ENCODE results near the gene SEMA7A.

The SEMA7A gene

DNA sequence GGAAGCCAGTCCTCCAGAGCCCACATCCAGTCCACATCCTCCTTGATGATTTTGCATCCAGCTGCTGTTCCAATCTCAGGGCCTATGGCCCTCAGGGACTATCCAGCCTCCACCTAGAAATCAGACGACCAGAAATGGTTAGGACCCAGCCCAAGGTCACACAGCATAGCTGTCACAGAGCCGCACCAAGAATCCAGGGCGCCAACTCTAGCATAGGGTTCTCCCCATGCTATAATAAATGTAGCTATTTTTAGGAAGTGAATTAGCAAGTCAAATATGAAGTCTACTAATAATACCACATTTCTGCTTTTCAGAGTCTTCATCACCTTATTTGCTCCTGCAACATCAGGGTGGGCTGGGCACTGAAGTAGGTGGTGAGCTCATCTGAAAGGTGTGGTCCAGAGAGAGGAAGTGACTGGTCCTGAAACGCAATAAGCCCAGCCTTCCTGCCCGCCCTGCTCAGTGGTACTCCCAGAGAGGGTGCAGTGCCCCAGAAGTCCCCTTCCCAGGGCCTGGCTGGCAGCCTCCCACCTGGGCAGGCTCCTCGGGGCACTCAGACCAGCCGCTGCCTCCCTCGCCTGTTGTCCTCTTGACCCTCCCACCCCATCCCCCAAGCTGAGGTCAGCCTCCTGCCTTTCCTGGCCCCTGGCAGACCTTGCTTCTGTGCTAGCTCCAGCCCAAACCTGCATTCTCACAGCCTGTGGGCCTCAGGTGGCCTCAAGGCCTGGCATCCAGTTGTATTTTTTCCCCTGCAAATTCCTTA lies 48.7 kb downstream of the SEMA7A start:
- DNase-seq = no peak

DNA sequence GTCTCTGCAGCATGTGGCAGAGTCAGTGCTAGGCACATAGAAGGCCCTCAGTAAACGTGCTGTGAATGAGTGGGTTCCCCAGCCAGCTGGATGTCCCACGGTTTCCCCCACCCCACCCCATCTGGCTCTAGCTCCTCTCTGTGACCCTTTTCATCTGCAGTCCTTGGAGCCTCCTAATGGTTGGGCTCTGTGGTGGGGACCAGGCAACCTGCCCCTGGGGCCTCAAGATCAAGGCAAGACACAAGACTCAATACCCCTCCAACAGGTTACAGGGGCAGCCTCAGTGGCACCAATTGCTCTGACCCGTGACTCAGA lies 49.2 kb downstream of the SEMA7A start:
- no peak for DNase-seq

DNA sequence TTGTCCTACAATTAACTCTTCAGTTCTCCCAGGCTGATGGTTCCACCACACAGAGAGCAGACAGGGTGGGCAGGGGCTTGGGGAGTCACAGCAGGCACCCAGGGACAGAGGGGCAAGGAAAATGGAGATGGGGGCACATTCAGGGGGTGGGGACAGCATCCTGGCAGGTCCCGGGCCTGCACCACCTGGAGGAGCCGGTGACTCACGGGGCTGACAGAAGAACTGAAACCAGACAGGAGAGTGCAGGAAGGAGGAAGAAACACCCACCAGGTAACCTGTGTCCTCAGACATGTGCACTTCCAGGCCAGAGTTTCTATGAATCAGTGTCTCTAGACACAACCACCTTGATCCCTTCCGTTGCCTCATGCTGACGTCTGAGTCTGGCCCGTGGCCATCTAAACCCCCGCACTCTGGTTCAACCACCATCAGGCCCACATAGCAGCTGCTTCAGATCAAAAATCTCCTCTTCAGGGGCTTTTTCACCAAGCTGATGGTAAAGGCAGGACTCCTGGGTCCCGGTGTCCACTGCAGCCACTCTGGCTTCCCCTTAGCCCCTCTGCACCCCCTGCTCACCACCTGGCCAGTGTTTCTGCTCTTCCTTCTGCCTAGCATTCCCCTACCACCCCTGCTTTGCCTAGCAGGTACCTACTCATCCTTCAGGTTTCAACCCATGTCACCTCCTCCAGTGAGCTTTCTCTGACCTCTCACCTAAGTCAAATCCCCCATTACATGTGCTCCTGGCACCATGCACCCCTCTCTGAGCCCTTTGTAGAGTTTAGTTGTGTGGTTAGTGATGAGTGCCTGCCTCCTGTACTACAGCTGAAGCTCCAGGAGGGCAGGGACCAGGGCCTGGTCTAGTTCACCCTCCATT lies 49.8 kb downstream of the SEMA7A start:
- no peak for DNase-seq

DNA sequence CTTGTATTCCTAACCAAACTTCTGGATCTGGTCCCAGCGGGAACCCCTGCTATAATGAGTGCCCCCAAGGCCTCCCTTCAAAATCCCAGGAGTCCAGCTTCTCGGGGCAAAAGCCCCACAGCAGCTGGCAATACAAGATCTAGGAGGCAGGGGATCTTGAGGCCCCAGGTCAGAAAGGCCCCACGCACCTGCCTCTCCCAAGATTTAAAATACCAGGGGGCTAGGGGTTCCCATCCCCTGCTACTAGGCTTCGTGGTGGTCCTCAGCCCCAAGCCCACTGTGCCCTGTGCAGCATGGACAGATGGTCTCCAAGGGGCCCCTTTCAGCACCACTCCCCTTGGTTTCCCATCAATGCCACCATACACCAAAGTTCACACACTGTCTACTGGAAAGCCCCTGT lies 50.5 kb downstream of the SEMA7A start:
- DNase-seq = no peak

DNA sequence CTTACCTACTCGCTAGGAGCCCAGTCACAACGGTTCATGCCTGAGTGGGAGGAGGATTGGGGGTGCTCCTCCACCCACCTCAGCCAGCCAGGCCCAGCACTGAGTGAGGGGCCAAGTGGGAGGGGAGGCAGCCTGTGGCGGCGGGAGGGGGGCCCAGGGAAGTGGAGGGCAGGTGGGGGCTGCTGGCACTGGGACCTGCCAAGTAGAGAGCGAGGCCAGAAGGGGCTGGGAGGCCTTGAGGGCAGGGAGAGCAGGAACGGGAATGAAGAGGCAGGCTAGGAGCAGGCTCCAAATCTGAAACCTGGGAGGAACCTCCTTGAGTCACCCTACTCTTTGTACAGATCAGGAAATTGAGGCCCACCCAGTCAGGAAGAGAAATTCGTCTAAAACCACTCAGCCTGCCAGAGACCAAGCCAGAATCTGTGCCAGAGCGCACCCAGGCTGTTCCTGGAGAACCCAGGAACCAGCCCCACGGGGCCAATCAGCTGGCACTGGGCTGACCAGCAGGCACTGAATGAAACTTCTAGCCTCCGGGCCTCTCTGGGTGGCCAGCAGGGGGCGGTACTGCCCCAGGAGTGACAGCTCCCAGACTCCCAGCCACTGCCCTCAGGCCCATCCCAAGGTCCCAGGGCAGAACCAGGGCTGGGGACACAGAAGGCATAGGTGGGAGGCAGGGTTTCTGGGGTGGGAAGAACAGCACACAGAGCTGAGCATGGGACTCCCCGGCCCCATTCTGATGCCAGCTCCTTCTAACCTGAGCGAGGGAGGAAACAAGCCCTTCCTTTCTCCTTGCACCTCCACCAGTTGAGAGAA lies 51.5 kb downstream of the SEMA7A start:
- peak; percentile 64 to 66 for DNase-seq

DNA sequence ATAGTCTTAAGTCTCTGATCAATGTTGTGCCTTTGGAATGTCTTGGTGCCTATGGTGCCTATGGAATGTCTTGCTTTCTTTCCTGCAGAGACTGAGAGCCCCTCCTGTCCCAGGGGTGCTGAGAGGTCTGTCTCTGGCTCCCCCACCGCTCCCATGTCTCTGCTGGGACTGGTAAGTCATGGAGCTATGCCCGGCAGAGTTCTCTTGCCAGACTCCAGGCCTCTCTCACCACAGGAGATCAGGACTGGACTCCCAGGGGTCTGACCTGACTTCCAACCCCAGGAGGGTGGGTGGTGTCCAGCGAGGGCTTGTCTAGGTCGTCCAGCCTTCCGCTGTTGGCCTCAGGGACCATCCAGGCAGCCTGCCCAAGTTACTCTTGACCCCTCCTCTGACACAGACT lies 52.3 kb downstream of the SEMA7A start:
- DNase-seq = no peak

DNA sequence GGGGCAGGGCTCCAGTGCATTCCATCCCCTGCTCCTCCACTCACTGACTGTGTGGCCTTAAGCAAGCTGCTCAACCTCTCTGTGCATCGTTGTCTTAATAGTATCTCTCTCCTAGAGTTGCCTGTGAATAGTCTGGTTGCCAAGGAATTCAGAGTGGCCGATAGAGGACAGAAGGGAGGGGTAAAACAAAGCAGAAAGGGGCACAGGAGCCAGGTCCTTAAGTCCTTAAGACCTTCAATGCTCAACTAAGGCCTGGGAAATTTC lies 52.6 kb downstream of the SEMA7A start:
- no peak for DNase-seq

DNA sequence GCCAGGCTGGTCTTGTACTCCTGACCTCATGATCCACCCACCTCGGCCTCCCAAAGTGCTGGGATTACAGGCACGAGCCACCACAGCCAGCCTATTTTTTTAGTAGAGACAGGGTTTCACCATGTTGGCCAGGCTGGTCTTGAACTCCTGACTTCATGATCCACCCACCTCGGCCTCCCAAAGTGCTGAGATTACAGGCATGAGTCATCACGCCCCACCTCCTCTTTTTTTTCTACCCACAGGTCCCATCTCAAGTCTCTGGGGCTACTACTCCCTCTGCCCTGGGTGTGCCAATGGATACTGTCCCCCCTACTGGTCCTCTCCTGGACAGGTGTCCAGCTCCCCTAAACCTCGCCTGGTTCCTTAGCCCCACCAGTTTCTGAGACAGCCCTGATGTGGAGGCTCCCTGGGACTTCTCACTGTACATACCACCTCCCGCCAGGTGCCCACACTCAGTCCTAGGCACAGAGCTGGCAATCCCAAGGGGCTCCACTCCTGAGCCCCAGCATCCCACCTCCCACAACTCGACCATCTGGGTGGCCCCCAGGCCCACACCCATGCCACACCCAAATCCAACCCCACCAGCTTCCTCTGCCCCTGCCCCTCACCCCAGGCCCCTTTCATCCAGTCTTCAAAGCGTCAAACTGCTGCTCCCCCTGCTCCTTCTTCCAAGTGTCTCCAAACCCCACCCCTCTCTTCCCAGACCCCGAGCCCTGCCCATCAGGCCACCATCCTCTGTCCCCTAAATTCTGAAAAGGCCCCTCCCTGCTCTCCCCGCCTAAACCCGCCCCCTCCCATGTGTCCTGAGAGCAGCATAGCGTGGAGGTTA lies 53.2 kb downstream of the SEMA7A start:
- no peak for DNase-seq

DNA sequence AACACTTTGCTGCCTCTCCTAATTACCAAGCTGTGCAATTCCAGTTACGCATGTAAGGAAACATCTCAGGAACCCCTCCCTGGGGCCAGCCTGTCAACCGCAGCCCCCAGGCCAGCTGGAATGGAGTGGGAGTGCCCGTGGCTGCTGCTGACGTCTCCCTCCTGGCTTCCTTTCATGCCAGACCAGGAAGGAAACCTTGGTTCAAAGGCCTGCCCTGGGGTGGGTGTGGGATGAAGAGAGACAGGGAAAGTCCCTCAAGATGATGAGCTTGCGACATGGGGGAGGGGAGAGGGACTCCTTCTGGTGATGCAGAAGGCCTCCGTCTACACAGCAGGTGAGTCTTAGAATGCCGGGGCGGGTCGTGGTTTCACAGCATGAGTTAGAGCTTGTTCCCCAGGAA lies 54.9 kb downstream of the SEMA7A start:
- DNase-seq = no peak

DNA sequence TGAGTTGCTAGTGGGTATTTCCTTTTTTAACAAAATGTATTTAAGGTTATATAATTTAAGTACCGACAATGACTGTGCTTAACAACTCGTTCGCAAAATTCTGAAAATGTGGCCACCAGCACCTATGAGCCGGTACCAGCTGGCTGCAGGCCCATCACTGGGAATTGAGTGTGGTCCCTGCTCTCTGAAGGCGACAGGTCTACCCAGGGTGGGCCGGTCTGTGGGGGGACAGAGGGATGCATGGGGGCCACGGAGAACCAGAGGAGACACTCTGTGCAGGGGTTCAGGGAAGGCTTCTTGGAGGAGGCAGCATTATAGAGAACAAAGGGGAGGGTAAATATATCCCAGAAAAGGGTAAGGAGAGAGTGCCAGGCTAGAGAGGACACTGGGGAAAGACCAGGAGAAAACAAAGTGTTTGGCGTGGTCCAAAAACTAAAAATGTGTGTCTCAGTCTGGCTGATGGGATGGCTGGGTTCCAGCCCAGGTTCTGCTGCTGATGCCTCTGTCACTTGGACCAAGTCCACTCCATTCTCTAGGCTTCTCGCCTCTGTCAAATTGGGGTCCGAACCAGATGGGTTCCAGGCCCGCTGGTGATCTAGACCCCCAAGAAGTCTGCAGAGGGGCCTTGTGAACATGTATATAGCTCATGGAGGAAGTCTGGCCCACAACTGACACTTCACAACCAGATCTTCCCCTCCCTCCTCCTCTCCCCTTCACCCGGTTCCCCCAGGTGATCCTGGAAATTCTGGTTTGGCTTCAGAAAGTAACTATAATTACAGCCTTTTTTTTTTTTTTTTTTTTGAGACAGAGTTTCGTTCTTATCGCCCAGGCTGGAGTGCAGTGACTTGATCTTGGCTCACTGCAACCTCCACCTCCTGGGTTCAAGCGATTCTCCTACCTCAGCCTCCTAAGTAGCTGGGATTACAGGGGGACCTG lies 55.7 kb downstream of the SEMA7A start:
- DNase-seq = no peak

DNA sequence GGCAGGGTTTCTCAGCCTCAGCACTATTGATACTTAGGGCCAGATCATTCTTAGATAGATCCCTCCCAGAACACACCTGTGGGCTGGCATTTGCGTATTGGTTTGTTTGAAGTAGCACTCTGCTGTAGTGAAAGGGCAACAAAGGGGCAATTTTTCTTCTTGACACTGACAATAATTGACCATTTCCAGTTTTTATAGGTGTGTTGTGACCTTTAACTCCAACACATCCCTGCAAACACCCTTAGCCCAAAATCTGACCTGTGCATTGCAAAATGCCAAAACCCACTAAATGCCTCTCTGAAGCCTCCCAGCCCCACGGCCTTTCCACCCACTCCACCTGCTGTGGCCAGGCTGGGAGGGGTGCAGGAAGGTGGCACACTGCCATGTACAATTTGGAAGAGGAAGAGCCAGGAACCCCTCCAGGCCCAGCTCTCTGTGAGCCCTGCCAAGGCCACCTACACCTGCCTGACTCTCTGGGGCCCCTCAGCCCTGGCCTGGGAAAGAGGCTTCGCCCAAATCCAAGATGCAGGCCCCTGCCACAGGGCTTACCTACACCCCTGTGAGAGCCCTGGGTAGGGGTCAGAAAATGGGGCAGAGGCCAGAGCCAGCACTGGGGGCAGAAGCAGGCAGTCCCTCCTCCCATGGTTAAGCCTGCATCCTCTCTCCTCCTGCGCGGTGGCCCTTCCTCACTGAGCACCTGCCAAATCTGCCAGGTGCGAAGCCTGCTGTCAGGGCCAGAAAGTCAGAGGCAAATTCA lies 56.8 kb downstream of the SEMA7A start:
- DNase-seq = no peak

DNA sequence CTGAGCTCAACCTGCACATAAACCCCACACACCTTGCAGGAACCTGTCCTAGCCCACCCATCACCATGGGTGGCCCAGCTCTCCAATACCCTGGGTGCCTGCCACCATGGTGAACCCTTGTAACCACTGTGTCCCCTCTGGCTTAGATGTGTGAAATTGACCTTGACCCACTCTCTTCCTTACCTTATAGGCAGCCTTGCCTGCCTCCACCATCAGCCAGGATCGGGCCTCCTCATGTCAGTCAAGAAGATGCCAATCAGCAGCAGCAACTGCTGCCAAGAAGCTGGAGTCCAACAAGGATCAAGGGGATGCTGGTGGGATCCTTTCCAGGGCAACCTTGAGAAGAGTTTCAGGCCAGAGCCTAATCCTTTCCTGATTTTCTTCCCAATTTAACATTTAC lies 57.5 kb downstream of the SEMA7A start:
- DNase-seq = no peak

DNA sequence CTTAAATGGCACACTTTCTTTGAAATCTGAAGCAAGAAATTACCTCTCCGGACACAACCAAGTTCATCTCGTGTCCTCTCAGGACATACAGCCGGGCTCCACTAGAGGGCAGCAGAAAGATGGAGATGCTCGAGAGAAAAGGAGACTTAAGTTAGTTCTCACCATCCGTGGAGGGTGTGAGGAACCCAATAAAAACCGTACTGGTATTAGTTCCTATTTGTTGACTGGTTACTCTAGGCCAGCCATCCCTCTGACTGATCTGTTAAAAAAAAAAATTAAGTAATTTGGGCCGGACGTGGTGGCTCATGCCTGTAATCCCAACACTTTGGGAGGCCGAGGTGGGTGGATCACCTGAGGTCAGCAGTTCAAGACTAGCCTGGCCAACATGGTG lies 58.5 kb downstream of the SEMA7A start:
- peak; percentile 63 to 72 for DNase-seq

DNA sequence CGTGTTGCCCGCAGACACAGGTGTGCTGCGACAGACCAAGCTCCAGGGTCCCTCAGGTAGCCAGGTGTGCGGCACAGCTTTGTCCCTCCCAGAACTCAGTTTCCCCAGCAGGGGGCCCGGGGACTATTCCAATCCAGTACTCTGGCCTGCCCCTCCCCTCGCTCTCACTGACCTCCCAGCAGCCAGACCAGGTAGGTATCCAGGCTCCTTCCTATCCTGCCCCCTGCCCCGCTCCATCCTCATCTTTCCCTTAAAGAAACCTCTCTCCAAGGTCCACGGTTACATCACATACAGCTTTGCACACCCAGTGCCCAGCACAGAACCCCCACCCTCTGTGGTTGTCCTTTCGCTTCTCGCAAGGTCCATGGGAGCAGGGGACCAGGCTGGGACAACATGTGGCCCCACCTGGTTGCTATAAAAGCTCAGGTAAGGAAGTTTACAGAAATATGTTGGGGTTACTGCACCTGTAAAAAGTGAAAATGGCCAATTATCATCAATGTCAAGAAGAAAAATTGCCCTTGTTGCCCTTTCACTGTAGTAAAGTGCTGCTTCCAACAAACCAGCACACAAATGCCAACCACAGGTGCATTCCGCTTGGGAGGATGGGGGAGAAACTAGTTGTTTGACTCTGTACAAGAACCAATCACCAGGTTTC lies 59.0 kb downstream of the SEMA7A start:
- no peak for DNase-seq

DNA sequence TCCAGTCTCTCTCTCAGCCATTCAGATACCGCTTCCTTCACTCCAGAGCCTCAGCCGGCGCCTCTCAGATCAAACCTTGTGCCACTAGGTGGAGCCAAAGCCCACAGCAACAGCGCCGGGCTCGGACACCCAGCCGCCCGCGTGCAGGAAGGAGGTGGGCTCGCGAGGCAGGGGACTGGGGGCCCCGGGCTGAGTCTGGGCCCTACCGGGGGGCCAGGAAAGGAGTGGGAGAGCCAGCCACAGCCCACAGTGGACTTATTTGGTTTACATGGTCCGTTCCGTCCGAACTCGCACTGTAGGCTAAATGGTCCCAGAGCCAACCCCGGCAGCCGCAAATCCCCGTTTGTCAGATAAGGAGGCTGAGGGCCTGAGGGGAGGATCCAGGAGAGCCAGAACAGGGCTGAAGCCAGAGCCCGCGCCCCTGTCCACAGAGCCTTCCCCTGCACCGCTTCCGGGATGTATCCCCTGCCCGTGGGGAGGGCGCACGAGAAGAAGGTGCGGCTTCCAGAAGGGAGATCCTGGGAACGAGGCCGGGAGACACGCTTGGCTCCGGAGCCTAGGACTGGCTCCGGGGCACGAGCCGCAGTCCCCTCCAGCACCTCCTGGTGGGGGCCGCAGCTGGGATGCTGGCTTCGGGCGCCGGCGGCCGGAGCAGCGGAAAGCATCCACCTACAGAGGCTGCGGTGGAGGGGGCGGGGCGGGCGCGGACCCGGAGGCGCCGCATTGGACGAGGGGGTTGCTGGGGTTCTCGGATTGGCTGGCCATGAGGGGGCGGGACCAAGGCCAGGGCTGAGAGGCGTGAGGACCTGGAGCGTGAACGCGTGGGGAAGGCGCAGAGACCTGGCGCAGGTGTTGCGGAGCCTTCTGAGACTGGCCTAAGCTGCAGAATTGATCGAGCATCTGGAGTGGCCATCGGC lies 59.8 kb downstream of the SEMA7A start:
- DNase-seq = peak; percentile 89 to 92

DNA sequence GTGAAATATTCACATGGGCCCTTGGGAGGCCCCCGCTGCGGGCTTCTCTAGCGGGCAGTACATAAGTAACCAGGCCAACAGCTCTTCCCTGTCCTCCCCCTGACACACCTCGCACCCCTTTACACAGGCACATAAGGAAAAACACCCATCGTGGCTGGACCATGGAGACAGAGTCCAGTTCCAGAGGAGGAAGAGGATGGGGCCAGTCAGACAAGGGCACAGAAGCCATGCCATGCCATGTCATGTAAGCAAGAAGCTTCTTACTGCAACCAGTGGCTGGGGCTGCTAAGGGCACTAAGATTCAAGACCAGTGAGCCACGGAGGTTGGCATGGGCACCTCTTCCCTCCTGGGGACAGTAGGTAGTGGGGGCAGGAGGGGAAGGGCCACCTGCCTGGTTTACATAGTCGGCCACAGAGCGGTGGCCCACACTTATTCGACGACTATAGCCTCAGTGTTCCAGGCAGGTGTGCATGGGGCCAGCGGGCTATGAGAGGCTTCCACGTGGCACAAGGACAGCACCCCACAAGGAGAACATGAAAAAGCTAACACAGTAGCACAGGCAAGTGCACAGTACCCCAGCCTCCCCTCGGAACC lies 60.6 kb downstream of the SEMA7A start:
- no peak for DNase-seq

DNA sequence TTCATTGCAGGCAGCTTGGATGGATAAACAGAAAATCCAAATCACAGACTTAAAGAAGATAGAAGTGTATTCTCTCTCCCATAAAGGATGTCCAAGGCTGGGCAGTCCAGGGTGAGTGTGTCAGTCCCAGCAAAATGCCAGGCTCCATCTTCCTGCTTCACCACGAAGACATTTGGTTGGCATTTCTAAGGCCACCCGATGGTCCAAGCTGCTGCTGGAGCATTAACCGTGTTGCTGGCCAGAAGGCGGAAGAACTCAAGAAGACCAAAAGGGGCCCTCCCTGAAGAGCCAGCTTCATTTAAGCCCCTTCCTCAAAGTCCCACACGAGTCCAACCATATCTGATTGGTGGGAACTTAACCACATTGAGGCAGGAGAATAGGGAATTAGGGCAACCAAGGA lies 63.3 kb downstream of the SEMA7A start:
- no peak for DNase-seq

DNA sequence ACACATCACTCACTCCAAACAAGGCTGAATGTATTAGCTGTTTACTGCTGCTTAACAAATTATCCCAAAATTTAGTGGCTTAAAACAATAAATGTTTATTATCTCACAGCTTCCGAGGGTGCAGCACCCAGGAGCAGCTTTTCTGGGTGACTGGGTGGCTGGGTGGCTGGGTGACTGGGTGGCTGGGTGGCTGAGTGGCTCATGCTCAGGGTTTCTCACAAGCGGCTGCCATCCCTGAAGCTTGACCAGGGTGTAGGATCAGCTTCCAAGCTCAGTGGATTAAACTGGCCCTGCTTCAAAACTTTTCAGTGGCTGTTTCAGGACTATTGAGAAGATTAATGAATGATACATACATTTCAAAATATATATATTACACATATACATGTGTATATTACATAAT lies 64.0 kb downstream of the SEMA7A start:
- no peak for DNase-seq
